Measurements from ENCODE around the gene SLIT1.
"Not testable (repeated sequence)": the region's sequence is repeated elsewhere in the genome, so short reads cannot be mapped to it uniquely, and the experiment has no call there.

The SLIT1 gene

DNA sequence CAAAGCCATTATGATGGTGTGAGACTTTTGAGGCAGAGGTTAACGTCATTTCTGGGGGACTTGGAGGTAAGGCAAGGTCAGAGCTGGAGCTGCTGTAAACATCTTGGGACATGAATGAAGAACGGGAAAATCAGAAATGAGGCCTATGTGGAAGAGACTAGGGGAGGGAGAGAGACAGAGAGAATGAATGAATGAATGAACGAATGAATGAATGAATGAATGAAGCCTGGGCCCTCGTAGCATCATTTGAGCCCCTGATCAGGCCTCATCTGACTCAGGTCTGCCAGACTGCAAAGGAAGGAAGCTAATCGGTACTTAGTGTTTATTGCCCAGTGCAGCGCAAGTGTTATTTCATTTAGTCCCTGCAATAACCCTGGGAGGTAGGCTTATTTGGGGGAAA, 79.6 kb downstream of the SLIT1 start:
- DNase-seq: no peak

DNA sequence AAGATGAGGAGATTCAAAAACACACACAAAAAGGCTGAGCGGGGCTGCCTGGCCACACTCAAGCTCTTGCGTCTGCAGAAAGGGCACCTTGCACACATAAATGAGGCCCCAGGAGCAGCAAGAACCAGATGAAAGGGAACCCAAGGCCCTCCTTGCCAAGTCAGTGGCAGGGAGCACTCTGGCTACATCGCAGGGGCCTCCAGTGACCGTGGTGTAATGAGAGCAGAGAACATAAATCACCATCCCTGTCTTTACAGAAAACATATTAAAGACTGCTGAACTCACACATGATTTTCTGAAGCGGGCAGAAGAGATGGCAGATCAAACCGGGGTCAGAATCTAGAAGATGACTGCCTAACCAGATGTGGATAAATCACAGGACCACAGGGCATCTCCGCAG, 80.5 kb downstream of the SLIT1 start:
- DNase-seq: no peak

DNA sequence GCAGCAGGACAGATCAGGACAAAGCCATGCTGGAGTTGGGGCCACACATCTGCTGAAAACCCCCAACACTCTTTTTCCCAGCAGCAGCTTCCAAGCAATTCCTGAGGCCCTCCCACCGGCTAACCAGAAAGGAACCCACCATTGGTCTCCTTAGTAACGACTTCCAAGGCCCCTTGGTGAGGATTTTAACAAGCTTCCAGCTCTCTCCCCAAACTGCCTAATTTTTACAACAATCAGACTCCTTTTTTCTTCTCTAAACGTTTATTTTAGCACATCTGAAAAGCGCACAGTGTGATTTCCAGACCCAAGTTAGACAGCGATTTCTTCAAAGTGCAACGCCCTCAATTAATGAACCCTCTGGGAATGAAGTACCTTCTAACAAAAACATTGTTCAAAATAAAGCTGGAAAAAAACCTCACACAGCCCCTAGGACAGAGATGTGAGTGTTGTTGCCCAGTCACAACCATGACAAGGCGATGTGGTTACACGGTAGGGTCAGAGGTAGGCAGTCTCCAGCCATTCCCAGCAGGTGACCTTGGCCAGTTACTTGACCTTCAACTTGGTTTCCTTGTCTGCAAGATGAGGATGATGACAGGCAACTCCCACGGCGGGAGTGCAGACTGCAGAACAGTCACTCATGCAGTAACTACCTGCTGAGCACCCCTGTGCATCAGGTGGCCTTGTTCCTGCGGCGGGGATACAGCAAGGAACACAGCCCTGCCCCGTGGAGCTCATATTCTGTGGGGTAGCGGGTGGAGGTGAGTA, 82.3 kb downstream of the SLIT1 start:
- DNase-seq: no peak

DNA sequence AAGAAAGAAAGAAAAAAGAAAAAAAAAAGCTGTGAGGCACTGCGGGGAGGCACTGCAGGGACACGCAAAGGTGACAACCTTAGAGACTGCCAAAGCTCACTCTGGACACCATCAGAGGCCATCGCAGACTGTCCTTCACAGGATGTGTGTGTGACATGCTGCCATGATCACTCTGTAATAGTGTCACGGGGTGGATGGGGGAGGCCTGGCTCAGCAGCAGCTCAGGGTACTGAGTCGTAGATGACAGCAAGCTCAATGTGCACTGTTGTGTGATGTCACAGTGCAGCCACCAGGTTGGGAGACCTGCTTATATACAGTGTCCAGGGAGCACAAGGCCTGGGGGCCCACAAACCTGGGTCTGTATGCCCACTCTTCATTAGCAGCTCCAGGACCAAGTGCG, 83.3 kb downstream of the SLIT1 start:
- DNase-seq: no peak

DNA sequence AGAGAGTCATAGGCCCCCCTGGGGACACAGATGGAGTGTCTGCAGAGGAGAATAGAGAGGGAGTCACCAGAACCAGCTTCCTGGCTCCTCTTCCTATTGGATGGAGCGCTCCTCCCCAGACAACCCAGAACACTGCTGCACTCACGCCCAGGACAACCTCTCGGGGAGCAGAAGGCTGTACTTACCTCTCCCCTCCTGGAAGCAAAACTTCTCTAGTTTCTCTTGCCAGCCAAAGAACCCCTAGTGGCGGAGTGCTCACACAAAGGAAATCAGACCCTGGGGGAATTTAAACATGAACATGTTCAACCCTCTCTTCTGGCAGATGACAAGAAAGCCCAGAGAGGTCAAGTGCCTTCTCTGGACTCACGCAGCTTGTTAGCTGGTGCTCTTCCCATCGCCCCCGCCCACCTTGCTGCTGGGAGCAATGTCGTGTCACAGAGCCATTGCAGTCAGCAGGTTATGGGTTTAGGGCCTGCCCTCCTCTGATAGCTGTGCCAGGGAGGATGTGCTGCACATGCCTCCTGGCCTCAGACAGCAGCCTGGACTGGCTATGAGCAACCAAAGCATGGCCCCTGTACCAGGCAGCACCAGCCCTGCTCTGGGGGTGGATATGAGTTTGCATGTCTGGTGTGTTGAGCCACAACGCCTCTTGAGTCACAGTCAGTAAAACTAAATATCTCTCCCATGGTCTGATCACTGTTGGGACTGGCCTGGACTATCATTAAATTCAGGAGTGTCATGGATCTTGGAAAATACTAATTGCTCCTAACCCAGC, 84.4 kb downstream of the SLIT1 start:
- no peak for DNase-seq

DNA sequence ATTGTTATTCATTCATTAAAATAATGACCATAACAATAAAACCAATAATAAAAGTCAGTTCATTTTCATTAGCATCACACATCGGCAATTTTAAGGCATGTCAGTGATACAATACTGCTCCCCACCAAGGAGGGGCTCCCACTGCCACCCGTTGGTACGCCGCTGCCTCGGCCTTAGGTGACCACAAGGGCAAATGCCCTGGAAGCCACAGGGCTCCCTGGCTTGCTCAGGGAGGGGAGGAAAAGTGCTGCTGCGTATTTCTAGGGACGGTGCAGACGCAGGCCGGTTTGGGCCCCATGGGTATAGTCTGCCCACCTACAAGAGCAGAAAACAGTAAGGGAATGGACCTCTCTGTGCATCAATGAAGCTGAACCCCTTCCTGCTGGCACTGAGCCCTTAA, 85.1 kb downstream of the SLIT1 start:
- DNase-seq: no peak

DNA sequence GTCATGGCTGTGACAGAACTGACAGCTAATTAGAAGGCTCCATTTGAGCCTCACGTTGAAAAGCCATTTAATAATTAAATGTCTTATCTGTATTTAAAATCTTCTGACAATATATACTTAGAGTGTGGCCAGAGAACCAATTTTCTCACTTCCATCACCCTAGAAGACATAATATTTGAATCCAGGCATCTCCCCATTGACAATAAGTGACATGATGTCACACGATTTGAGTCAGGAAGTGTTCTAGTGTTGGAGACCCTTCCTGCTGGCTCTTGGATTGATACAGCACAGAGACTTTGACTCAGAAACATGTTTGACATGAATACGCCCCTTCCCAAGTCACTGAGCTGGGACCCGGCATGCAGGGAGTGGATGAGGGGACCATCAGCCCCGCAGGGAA, 85.9 kb downstream of the SLIT1 start:
- DNase-seq: no peak

DNA sequence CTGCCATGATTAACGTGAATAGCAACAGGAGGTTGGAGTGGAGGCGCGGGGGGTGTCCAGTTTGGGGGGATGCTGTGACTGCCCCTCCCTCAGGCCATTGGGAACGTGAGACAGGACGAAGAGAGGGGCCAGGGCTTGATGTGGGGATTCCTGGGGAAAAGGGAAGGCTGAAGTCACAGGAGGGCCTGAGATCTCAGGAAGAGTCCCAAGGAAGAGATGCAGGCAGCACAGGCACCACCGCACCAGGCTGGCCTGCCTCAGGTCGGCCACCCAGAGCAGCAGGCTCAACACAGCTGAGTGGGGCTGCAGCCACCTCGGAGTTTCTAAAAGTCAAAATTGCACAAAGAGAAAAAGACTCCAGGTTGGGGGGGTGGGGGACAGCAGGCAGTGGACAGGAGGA, 86.7 kb downstream of the SLIT1 start:
- no peak for DNase-seq

DNA sequence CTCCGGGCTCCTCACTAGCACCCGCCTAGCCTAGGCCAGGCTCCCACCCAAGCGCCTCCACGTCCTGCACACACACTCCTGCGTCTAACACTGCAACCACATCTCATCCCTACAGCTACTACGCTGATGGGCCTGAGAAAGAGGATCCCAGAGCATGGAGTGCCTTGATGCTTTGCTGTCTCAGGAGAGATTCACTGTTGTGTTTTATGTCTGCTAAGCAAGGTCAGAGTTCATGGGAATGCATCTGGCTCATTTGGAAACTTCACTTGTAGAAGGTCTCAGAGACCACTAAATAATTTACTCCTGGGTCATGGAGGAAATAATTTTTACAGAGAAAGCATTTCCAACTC, 88.7 kb downstream of the SLIT1 start:
- DNase-seq: no peak

DNA sequence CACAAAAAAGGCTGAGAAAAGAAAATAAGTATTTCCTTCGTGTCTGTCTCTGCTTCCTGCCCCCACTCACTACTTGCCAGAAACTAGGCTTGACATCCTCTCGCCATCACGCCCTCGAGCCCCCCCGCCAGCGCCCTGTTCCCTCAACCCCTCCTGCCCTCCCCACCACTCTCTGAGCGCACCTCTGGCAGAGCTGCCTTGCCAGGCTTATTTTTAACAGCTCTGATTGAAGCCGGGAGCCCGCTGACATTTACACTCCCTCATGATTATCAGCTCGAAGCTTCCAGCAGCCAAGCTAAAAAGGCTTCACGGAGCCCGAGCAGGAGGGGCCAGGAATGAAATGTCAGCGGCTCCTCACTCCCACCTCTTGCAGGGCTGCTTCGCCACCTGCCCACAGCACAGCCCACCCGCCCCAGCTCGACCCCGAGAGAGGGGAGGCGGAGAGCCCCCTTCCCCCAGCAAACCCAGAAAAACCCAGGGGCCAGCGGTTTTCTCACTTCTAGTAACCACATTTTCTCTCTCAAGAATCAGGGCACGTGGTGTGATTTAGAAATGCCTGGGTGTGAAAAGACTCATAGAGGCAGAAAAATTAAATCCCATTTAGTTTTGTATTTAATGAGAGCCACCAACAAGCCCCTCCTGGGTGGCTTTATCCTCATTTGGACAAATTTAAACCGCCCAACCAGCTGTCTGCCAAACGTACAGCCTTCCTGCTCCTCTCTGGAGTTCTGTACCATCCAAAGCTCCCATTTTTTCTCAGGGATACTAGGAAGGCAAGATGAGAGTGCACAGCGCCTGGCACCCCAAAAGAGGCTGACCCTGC, 89.3 kb downstream of the SLIT1 start:
- no peak for DNase-seq

DNA sequence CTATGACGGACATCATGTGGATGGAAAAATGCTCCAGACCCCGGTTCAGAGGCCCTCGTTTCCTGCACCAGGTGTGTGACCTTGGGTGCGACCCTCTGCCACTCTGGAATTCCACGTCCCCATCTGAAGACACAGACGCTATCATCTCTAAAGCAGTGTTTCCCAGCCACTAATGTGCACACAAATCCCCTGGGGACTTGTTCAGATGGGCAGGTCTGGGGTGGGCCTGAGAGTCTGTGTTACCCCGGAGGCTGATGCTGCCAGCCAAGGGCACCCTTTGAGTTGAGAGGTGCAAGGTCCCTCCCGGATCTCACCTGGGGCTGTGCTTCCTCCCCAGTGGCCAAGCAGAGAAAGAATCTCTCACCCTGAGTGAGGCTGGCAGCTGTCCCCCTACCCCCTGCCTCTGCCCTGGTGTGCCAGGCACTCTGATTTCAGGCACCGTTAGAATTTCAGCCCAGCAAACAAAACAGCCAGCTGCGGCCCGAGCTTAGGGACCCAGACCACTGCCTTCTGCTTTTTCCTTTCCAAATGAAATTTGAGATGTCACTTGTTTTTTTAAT, 90.0 kb downstream of the SLIT1 start:
- DNase-seq: no peak

DNA sequence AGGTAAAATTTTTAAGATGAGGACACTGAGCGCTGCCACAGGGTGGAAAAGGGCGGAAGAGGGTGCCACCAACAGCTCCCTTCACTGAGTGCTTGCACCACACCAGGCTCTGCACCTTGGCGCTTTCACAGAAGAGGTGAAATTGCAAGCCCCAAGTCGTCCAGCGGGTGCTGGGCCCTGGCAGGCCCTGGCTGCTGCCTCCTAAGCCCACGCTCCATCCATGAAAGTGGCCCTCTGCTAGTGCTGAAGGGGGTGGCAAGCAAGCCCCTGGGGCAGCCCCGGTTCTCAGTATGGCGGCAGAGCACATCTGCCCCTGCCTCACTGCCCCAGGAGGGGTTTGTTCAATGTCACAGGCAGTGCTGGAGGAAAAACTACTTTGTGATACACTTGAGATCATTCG, 95.1 kb downstream of the SLIT1 start:
- no peak for DNase-seq

DNA sequence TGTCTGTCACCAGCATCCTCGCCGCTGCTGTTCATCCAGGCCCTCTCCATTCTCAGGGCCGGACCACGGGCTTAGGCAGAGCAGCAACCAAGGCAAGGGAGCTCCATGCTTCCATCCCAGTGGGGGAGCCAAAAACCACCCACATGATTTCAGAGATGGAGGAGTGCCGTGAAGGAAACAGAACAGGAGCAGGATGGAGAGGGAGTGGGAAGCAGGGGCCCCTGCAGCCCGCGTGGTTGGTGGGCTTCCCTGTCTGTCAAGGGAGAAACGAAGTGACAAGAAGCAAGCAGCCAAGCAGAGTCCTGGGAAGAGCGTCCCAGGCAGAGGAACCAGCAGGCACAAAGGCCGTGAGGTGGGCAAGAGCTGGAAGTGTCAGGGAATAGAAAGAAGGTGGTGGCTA, 95.7 kb downstream of the SLIT1 start:
- DNase-seq: no peak

DNA sequence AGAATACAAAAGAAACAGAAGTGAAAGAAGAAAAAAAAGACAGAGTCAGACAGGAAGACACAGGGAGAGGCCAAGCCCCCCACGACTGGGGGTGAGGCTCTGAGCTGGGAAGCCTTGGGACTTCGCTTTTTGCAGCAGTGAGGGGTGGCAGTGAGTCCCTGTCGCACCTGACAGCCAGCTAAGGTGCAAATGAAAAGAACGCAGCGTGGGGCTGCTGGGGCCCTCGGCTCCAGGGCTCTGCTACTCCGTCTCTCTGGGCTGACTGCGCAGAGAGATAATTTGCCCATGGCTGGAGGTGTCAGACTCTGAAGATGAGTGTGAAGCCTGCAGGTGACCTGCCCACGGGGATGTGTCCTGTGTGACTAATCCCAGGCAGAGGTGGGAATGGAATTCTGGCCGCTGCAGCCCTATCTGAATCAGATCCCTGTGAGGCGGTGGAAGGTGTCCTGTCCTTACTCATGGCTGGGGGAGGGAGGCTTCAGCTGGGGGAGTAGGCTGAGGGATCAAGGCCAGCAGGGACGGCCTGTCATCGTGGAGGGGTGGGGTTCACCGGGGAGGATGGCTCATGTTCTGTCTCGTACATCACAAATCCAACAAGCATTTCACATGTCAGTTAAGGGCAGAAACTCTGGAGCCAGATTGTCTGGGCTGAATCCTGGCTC, 96.4 kb downstream of the SLIT1 start:
- no peak for DNase-seq

DNA sequence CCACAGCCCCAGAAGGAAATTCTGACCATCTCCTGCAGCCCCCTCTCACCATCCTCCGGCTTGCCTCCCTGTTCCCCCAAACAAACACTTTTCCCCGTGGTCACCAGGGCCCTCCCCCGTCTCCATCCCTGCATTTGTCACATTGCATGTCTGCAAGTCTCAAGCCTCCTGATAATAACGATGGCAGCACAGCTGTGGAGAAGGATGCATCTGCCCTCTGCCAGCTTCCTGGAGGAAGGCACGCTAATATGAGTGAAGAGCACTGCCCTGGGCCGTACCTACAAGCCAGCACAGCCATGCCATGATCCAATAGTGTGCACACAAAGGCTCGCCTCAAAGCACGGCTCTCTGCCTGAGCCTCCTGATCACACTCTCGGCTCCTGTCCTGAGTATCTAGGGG, 98.5 kb downstream of the SLIT1 start:
- DNase-seq: no peak

DNA sequence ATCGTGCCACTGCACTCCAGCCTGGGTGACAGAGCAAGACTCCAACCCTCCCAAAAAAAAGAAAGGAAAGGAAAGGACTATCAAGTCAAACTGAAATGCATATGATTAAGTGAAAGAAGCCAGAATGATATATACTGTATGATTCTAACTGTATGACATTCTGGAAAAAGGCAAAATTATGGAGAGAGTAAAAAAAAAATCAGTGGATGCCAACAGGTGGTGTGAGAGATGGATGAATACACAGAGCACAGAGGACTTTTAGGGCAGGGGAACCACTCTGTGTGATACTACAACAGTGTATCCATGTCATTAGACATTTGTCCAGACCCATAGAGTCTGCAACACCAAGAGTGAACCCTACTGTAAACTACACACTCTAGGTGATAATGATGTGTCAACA, 99.2 kb downstream of the SLIT1 start:
- no peak for DNase-seq

DNA sequence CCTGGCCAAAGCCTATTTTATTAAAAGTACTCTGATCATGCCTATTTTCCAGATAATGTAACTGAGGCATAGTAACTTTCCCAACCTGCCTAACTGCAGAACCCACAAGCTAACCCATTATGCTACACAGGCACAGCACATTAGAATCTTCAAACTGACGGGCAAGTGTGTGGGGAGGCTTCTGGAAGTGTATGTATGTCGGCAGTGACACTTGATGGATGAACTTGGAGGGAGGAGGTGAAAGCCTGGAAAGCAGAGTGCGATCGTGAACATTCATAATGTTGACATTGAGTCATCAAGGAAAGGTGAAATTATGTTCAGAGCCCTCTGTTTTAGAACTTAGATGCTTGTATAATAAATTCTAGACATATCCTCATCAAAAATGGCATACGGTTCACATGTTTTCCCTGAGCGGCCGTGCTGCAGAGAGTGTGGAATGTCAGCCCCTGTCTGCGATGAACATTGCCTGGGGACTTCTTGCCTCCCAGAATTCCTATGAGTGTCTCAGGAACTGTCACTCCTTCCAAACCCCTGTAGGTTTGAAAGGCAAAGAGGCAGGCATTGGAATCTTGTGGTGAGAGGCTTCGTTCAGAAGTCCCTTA, 102.4 kb downstream of the SLIT1 start:
- DNase-seq: no peak

DNA sequence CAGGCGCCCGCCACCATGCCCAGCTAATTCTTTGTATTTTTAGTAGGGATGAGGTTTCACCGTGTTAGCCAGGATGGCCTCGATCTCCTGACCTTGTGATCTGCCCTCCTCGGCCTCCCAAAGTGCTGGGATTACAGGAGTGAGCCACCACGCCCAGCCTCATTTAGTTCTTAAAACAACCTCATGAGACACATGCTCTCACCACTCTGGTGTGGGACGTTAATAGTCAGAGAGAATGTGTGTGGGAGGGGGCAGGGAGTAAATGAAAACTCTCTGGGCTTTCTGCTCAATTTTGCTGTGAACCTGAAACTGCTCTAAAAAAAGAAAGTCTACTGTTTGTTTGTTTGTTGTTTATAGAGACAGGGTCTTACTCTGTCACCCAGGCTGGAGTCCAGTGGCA, 103.2 kb downstream of the SLIT1 start:
- not testable (repeated sequence) for DNase-seq

DNA sequence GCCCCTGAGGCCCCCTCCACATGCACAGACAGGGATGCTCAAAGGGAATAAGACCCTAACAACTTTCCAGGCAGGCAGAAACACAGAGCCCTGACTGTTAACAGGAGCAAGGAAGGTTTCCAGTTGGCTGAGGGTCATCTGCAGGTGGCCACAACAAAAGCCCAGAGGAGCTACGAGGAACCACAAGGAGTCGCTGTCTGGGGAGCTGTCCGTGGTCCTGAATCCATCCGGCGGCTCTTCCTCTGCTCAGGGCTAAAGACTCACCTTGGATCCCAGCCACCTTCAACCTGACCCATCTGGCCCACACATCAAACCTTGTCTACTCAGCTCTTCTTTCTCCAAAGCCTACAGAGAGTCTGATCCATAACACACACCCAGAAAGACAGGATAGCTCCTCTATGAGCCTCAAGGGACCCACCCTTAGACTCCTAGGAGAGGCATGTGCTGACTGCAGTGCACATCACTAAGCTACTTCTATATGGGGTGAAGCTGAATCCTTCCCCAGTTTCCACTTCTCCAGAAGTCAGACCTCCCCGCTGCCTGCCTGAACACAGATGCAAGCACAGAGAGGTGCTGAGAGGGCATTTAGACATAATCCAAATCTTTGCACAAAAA, 104.0 kb downstream of the SLIT1 start:
- DNase-seq: peak; percentile 57

DNA sequence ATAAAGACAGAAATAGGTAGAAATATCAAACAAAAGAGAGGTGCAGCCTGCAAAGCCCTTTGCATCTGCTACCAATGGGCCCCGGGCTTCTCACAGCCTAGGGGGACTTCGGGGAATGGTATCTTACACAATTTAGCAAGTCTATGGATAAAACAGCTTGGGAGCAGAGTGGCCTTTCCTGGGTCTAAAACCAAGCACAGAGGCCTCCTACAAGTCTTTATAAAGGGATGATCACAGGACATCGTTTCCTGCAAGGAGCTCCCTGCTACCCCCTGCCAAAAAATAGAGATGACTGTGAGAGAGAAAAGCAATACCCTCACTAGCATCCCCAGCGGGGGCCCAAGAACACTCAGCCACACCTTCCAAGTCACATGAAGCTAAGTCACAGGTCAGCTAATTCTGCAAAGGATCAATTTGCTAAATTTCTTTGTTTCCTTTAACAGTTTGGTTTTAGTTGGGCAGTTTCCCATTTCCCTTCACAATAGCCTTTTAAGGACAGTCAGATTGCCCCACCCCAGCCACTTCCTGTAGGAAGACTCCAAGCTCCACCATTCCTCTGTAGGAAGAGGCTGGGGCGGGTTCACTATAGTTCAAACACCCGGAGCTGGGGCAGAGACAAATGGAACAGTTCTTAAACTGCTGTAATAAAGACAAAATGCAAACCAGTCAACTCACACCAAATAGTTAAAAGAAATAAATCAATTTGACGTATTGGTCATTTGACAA, 105.5 kb downstream of the SLIT1 start:
- DNase-seq: no peak

DNA sequence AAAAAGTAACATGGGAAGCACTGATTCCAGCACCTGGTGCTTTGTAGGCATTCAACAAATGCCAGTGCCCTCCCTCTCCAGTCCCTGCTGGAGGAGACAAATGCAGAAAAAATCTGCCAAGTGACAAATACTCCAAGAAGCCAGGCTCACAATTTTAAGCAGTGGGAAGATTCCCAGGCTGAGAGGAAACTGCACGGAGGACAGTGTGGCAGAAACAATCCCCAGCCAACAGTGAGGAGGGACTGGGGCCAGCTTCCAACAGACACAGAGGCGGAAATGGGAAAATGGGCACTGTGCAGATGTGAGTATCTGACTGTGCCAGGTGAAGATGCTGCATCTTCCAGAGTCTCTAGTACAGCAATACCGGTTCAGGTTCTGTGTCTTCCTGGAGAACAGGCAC, 106.3 kb downstream of the SLIT1 start:
- no peak for DNase-seq

Measured in activated CD4-positive, alpha-beta T cell treated with anti-CD3 and anti-CD28 coated beads, Interleukin-2, amount 50 U/mL, for 1 hour (primary cell).